Large intestine (tissue), 3 donors: ENCODE measurements around the gene FOXF2. TPM values are rescaled to one million over a fixed set of nuclear protein-coding genes. Genes with fewer than 3 reads are reported as not detected.
A peak's percentile ranks its signal among the peaks of the same experiment; 100 is the strongest.

Source experiments
- DNase-seq, 2 donors: peaks; one replicate each; pipeline versions ENCODE4 v3.0.0 to v3.0.0-alpha.2; 2013
- H3K27ac ChIP-seq: one replicate; pipeline ENCODE4 v1.5.1; 2013; ENCODE audit warnings: low read length
- H3K27me3 ChIP-seq: 2 replicates; pipeline ENCODE4 v1.6.1; 2013; ENCODE audit warnings: low read length; ENCODE audit not compliant: control insufficient read depth, insufficient read depth
- H3K36me3 ChIP-seq: 2 replicates; pipeline ENCODE4 v1.6.1; 2013; ENCODE audit warnings: low read length; ENCODE audit not compliant: control insufficient read depth, insufficient read depth
- H3K4me1 ChIP-seq: one replicate; pipeline ENCODE4 v1.6.1; 2013; ENCODE audit warnings: low read length; ENCODE audit not compliant: control insufficient read depth, insufficient read depth
- H3K4me3 ChIP-seq: one replicate; pipeline ENCODE4 v1.5.1; 2013; ENCODE audit warnings: low read length
- H3K9me3 ChIP-seq: one replicate; pipeline ENCODE4 v1.6.1; 2013; ENCODE audit warnings: mild to moderate bottlenecking, low read depth, low read length, moderate library complexity; ENCODE audit not compliant: control insufficient read depth
- WGBS: methylation state at CpG from one replicate; pipeline ENCODE4 v1.1.5; 2013; ENCODE audit warnings: low lambda C conversion rate; ENCODE audit not compliant: insufficient coverage; 5-methylcytosine and 5-hydroxymethylcytosine counted together
- polyA plus RNA-seq: library from polyadenylated mRNA; unstranded; fragments of 120-200 nt; gene quantifications from one replicate; pipeline ENCODE4 v1.2.1, GENCODE V29; 2013

FOXF2 gene
- polyA plus RNA-seq, 1 donor: 25.0 TPM

- Histone ChIP-seq H3K4me3 (no peak overlapping the region), H3K9me3 (no peaks in the 10 kb centered on the region), H3K4me1 (no peaks in the 10 kb centered on the region), H3K27me3 (peaks cover 12% of the 10 kb centered on the region), H3K27ac (no peak overlapping the region), H3K36me3 (no peaks in the 10 kb centered on the region)
- DNase-seq: peak in 1 of 2 donors; percentile 29
- whole genome bisulfite sequencing: 100% methylated on average over 2 of the region's 16 CpGs
Observed at GRCh38 chr6:1424306-1424927, 35.0 kb downstream of the FOXF2 start.

- no CpG with 5 or more reads among the region's 10 CpGs for WGBS
- H3K4me3 ChIP-seq: no peak overlapping the region
- no peaks in the 10 kb centered on the region for H3K9me3 ChIP-seq
- H3K27me3 ChIP-seq: peaks cover 12% of the 10 kb centered on the region
- no peak overlapping the region for H3K27ac ChIP-seq
- H3K36me3 ChIP-seq: no peaks in the 10 kb centered on the region
- H3K4me1 ChIP-seq: no peaks in the 10 kb centered on the region
- DNase-seq: no peak
Observed at GRCh38 chr6:1426416-1426815, 37.0 kb downstream of the FOXF2 start.

DNA sequence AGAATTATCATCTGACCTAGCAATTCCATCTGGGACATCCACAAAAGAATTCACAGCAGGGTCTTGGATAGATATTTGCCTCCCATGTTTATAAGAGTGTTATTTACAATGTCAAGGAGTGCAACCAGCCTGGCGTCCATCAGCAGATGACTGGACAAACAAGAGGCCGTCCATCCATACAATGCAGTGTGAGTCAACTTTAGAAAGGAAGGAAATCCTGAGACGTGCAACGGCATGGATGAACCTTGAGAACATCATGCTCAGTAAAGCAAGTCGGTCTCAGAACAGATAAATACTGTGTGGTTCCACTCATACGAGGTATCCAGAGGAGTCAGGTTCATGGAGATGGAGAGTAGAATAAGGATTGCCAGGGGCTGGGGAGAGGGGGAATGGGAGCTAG lies 46.4 kb downstream of the FOXF2 start:
- 17% methylated on average over 1 of the region's 6 CpGs for WGBS
- no peaks in the 10 kb centered on the region for H3K9me3 ChIP-seq
- H3K4me3 ChIP-seq: no peak overlapping the region
- peaks cover 23% of the 10 kb centered on the region for H3K27me3 ChIP-seq
- H3K36me3 ChIP-seq: no peaks in the 10 kb centered on the region
- no peaks in the 10 kb centered on the region for H3K4me1 ChIP-seq
- H3K27ac ChIP-seq: no peak overlapping the region
- DNase-seq: no peak

DNA sequence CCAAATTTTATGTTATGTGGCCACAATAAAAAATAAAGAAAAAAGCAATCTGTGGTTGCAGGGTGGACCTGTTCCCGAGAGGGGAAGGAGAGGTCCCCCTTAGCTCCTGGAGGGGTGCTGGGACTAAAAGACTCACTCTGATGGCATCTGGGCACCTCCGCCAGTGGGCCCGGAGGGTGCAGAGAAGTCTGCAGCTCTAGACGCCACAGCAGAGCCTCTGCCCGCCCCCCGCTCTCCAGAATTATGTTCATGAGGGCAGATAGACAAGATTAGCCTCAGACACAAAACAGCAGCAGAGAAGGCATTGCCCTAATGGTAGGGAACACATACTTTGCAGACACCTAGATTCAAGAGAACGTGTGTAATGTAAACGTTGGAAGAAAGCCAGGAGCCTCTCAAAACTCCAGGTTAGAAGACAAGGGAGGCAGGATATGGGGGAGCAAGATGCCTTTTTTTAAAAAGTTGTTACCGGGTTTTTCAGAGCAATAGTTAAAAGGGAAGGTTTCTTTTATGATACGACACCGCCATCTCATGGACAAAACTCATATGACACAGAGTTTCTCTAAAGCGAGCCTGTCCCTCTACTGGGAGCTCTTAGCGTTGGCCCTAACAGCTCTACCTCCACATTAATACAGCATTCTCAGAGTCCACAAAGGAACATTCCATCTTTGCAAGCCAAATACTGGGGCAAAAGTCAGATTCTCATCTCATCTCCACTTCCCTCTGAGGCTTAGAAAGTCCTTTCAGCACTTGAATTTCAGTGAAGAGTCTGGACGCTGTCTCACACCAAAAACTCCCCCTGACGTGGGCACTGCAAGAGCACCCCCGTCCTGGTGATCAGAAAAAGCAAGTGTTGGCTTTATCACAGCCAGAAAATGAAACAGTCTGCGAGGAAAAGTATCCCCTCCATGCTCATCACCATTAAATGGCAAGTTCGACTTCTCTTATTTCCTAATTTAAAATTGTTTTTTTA lies 47.2 kb downstream of the FOXF2 start:
- Histone ChIP-seq H3K27ac (no peak overlapping the region), H3K4me1 (no peaks in the 10 kb centered on the region), H3K9me3 (no peaks in the 10 kb centered on the region), H3K27me3 (peaks cover 23% of the 10 kb centered on the region), H3K36me3 (no peaks in the 10 kb centered on the region), H3K4me3 (no peak overlapping the region)
- DNase-seq: peak; percentile 26 to 49
- no CpG with 5 or more reads among the region's 18 CpGs for WGBS

- WGBS: 20% methylated on average over 1 of the region's 21 CpGs
- peaks cover 23% of the 10 kb centered on the region for H3K27me3 ChIP-seq
- no peak overlapping the region for H3K4me3 ChIP-seq
- no peak for DNase-seq
- H3K4me1 ChIP-seq: no peaks in the 10 kb centered on the region
- no peaks in the 10 kb centered on the region for H3K36me3 ChIP-seq
- no peak overlapping the region for H3K27ac ChIP-seq
- no peaks in the 10 kb centered on the region for H3K9me3 ChIP-seq
Observed at GRCh38 chr6:1437553-1438406, 48.4 kb downstream of the FOXF2 start.

- no peak overlapping the region for H3K4me3 ChIP-seq
- WGBS: no CpG with 5 or more reads among the region's 12 CpGs
- no peak for DNase-seq
Observed at GRCh38 chr6:1438471-1438881, 49.1 kb downstream of the FOXF2 start.

DNA sequence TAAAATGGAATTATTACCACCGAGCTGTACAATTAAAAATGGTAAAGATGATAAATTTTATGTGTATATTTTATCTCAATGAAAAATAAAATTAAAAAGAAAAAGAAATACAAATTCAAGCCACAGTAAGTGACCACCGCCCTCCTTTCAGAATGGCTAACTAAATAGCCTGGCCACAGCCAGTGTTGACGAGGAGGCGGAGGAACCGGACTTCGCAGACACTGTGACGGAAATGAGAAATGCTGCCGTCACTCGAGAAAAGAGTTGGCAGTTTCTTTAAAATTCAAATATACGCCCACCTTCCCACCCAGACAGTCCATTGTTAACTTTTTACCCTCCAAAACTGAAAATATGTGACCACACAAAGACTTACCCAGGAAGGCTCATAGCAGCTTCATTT lies 50.0 kb downstream of the FOXF2 start:
- H3K4me1 ChIP-seq: no peaks in the 10 kb centered on the region
- DNase-seq: no peak
- H3K27ac ChIP-seq: no peak overlapping the region
- peaks cover 23% of the 10 kb centered on the region for H3K27me3 ChIP-seq
- H3K9me3 ChIP-seq: no peaks in the 10 kb centered on the region
- H3K36me3 ChIP-seq: no peaks in the 10 kb centered on the region
- no peak overlapping the region for H3K4me3 ChIP-seq
- WGBS: 88% methylated on average over 2 of the region's 10 CpGs

More at GRCh38 chr6:1438471-1438881, 49.1 kb downstream of the FOXF2 start:
- Histone ChIP-seq H3K4me1 (no peaks in the 10 kb centered on the region), H3K27me3 (peaks cover 23% of the 10 kb centered on the region), H3K9me3 (no peaks in the 10 kb centered on the region), H3K27ac (no peak overlapping the region), H3K36me3 (no peaks in the 10 kb centered on the region)

GRCh38 chr6:1442929-1443328 lies 53.6 kb downstream of the FOXF2 start:
- no peaks in the 10 kb centered on the region for H3K4me1 ChIP-seq
- H3K9me3 ChIP-seq: no peaks in the 10 kb centered on the region
- H3K27ac ChIP-seq: no peak overlapping the region
- H3K27me3 ChIP-seq: peaks cover 10% of the 10 kb centered on the region
- H3K4me3 ChIP-seq: no peak overlapping the region
- no peaks in the 10 kb centered on the region for H3K36me3 ChIP-seq
- no CpG with 5 or more reads among the region's 4 CpGs for WGBS
- DNase-seq: no peak
